Measurements from ENCODE around the gene HIVEP1.
"Not testable (repeated sequence)": the region's sequence is repeated elsewhere in the genome, so short reads cannot be mapped to it uniquely, and the experiment has no call there.

HIVEP1 gene

DNA sequence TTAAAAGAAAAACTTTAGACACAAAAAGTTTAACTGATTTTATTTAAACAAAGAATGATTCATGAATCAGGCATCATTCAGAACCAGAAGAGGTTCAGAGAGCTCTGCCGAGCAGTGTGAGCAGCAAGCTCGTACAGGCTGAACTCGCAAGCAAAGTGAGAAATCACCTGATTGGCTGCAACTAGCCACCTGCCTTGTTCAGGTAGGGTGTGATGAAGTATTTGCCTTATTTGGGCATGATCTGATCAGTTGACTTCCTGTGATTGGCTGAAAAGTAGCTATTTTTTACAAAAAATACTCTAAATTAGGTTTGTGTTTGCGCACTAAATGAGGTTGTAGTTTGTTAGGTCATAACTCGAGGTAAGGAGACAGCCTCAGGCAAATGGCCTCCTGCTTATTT lies 80.7 kb downstream of the HIVEP1 start:
- DNase-seq, result no peak

DNA sequence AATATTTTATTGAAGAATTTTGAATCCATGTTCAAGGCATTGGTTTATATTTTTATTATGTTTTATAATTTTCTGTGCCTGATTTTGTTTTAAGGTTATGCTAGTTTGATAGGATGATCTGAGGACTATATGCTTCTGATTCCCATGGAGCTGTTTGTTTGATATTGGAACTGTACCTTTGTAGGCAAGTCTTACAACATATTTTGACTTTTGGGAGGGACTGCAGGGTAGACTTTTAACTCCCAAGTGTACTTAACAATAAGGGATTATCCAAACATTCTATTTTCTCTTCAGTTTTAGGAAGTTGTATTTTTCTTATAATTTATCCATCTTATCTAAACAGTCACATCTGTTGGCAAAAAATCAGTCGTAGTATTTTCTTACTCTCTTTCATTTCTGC lies 82.6 kb downstream of the HIVEP1 start:
- no peak for DNase-seq

DNA sequence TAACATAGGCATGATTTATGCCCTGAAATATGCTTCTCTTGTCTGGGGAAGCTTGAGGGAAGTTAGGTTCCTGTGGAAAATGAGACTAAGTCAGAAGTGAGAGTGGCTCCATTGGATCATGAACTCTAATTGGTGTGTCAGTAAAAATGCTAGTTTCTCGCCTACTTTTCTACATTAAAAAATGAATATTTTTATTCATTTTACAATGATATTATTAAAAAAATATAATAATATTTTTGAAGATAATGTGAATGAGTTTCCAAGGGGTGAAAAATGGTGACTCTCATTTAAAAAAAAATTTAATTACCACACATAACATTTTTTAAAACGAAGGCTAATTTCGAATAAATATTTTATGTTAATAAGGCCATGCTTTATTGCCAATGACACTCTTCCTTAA lies 84.2 kb downstream of the HIVEP1 start:
- DNase-seq, result no peak

DNA sequence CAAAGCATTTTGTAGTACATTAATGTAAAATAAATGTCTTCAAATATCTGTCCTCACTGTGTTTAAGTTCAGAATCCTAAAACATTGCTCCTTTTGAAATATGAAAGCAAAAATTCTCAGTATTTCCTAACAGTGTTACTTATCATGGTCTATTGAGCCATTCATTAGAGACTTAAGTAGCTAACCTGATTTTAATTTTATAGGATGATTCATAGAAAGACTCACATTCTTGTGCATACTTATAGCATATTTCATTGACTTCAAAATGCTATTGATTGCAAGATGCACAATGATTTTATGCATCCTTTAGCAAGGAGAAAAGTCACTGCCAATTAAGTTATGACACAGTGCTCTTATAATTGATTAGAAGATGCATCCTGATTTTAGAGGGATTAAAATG lies 85.7 kb downstream of the HIVEP1 start:
- DNase-seq, result no peak

DNA sequence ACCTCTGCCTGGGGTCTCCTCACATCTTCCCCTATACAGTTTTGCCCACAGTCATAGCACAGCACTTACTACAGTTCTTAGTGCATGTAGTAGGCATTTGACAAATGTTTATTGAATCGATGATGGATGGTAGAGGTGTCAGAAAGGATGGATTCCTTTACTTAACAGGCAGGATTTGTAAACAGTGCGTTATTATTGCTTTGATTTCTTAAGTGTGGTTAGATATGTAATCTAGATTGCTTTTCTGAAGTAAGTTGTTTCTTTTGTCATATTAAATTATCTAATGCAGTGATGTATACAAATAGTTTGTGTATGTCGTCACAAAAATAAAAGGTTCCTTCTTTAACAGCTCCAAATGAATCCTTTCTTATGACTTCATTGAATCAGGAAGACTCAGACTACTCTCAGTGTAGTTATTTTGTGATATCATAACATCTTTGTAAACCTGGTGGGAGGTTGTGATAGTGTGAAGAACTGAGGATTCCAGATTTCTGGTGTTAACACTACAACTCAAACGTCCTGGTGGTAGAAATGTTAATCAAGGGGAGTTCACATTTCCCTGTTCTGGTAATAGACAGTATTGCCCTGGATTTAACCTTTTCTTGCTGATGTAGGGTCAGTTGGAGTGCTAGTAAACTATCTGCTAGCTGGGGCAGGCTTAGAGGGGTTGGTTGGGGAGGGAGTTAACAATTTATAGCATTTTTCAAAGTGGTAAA lies 87.7 kb downstream of the HIVEP1 start:
- DNase-seq, result no peak

DNA sequence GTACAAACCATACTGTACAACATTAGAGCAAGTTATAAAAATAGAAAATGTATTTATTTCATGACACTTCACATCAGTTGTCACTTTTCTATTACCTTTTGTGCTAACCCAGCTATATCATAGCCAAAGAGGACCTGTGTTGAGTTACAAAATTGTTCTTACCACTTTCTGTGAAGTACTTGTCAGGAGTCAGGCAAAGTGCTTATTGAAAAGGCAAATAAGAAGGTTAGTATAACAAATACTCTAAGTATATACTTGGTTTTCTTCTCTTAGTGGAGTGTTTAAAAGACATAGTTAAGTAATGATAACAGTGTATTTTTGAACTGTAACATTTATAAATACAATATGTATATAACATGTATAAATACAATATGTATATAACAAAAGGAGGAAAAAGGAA lies 88.9 kb downstream of the HIVEP1 start:
- DNase-seq, result no peak

DNA sequence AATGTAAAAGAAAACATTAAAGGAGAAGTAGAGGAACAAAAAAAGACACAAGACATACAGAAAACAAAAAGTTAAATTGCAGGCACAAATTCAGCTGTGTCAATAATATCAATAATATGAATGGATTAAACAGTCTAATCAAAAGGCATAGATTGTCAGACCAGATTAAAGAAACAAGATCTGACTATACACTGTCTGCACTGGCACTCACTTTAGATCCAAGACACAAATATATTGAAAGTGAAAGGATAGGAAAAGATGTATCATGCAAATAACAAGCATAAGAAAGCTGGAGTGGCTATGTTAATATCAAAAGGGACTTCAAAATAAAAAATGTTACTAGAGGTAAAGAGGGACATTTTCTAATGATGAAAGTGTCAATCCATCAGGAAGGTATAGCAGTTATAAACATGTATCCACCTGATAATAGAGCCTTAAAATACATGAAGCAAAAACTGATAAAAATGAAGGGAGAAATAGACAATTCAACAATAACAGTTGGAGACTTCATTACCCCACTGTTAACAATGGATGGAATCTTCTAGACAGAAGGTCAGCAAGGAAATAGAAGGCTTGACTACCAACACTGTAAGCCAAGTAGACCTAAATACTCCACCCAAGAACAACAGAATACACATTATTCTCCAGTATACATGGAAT lies 89.7 kb downstream of the HIVEP1 start:
- DNase-seq, result no peak

DNA sequence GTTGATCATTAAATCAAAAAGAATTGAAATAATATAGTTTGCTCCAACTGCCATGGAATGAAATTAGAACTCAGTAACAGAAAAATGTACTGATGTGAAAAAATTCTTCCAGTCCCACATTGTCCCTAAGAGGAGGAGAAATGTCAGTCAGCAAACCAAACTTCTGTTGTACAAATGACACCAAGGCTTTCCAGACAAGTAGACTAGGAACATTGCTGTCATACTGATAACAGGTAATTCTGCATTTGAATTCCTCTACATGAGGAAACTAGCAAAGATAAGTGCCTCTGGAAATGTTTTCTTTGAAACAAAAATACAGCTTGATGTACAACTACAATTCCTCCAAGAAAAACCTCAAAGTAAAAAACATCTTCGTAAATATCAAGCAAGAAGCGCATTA lies 90.2 kb downstream of the HIVEP1 start:
- DNase-seq, result no peak

DNA sequence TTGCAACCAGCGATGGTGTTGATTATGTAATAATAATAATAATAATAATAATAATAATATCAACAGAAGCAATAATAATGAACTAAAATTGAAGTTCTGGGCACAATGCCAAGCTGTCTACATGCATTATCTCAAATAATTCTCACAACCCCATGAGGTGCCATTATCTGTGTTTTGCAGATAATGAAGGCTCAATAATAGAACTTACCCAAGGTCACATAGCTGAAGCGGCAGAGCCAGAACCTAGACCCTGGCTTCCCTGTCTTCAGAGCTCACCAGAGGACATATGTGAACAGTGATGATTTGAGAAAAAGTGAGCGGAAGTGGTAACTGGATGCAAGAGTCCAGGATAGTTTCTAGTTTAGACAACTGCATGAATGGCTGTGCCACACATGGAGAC lies 91.0 kb downstream of the HIVEP1 start:
- no peak for DNase-seq

DNA sequence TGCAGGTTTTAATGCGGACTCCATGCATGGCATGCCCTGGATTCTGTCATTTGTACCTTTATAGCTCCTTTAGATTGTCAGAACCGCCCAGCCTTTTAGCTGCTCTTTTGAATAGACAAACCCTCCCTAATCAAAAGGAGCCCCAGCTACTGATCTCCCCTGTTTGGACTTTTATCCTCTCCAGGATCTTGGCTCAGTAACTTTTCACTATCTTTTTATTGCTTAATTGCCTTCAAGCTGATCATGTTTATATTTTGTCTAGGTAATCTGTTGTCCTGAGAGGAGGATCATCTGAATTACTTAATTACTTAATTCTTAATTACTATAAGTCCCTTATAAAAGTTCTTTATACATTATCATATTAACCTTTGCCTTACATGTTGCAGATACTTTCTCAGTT lies 93.2 kb downstream of the HIVEP1 start:
- DNase-seq, result no peak

DNA sequence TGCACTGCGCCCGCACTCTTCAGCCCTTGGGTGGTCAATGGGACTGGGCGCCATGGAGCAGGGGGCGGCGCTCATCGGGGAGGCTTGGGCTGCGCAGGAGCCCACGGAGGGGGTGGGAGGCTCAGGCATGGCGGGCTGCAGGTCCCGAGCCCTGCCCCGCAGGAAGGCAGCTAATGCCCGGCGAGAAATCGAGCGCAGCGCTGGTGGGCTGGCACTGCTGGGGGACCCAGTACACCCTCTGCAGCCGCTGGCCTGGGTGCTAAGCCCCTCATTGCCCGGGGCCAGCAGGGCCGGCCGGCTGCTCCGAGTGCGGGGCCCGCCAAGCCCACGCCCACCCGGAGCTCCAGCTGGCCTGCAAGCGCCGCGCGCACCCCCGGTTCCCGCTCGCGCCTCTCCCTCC lies 96.3 kb downstream of the HIVEP1 start:
- DNase-seq, result not testable (repeated sequence)

DNA sequence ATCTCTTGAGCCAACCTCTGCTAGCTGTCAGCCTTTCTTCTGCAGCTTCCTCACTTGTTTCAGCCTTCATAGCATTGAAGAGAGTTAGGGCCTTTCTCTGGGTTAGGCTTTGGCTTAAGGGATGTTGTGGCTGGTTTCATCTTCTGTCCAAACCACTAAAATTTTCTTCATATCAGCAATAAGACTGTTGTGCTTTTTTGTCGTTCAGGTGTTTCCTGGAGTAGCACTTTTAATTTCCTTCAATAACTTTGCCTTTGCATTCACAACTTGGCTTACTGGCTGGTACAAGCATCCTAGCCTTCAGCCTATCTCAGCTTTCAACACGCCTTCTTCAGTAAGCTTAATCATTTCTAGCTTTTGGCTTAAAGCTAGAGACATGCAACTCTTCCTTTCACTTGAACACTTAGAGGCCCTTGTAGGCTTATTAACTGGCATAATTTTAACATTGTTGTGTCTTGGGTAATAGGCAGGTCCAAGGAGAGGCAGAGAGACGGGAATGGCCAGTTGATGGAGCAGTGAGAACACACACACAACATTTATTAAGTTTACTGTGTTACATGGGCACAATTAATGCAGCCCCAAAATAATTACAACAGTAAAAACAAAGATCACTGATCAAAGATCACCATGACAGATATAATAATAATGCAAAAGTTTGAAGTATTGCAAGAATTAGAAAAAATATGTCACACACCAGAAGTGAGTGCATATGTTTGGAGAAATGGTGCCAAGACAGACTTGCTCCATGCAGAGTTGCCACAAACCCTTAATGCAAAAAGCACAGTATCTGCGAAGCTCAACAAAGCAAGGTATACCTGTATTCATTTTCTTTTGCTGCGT lies 98.6 kb downstream of the HIVEP1 start:
- DNase-seq, result no peak

DNA sequence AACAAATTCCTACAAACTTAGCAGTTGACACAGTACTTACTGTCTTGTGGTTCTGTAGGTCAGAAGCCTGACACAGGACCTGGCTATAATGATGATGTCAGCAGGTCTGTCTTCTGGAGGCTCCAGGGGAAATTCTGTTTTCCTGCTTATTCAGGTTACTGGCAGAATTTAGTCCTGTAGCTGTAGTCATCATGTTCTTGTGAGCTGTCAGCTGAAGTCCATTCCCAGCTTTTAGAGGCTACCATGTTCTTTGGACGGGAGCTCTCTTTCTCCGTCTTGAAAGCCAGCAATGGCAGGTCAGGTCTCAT lies 99.2 kb downstream of the HIVEP1 start:
- no peak for DNase-seq

DNA sequence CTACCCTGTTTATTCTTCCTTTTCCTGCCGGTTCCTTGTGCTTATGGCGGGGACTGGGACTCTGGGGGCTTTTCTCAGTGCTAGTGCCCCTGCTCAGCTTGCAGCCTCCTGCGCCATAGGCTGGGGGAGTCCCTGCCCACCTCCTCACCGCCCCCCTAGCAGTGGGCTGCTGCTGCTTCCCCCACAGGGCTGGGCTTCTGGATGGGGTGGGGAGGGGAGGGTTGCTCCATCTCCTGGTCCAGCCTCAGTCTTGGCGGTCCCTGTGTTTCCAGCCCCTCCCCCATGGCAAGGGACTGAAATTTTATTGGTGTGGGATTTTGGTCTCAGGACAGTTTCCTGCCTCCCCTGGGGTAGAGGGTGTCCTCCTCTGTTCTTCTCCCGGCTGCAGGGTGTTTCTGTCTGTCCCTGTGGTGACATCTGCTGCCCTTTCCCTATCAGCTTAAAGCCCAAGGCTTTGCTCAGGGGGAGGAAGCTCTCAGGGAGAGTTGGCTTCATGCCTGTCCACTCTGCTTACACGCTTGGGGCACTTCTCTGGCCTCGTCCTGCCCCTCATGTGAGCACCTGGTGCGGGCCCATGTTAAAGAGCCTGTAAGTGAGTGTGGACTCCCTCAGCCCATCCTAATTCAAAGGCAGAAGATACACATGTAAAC lies 100.6 kb downstream of the HIVEP1 start:
- no peak for DNase-seq

DNA sequence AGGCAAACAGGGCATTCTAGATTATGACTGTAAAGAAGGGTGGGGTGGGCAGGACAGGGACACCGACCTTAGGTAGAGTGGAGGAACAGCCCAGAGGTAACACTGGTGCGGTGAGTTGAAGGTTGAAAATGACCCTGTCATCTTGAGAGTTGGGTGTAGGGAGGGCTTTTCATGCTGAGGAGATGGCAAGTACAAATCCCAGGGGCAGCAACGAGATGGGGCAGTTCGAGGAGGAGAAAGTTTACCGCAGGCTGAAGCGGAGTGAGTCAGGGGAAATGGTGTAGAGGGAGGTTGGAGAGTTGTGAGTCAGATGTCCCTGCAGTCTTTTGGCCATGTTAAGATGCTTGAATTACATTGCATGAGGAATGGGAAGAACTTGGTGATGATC lies 101.1 kb downstream of the HIVEP1 start:
- DNase-seq, result no peak

DNA sequence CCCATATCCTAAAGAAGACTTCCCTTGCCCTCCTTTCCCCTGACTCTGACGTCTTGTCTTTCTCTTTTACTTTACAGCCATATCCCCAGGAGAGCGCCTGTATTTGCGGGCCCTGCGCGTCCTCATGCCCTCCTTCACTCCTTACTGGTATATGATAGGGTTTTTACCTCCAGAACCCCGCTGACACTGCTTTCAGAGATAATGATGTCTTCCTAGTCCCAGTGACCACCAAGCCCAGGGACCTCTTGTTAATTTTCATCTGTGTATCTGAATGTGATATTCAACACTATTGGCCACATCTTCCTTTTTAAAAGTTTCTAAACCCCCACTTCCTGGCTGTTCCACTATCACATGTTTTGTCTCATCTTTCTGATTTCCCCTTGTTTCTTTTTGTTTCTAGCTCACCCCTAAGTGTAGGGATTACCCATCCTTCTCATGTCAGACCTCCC lies 102.0 kb downstream of the HIVEP1 start:
- DNase-seq, result no peak

DNA sequence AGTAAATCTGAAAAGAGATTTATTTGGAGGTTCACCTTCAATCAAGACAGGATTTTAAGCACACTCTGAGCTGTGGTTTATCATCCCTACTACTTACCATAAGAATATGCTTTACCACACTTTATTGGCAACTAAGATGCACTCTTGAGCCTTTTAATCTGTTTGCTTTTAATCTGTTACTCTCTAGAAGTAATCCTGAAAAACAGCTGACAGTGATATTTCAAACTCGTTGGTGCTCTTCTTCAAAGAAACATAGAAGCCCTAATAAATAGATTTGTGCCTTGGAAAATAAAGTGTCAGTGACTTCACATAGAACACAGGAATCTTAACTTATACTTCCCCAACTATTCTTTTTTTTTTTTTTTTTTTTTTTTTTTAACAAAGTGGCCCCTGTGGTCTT lies 102.9 kb downstream of the HIVEP1 start:
- no peak for DNase-seq

DNA sequence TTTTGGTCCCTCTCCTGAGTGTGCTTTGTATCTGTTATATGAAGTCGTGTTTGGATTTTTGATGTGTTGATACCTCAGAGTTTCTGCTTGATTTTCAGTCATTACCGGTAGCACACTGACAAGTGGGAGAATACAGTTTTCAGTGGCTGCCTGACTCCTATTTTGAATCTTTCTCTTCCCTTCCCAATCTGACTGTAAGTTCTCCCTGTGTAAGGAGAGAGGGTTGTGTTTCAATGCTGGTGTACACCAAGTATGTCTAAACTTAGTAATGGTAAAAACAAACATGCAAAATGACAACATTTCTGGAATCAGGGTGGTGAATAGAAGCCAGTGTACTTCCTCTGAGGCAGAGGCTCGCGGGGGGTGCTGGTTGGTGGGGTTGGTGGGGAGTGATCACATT lies 103.4 kb downstream of the HIVEP1 start:
- DNase-seq, result no peak

DNA sequence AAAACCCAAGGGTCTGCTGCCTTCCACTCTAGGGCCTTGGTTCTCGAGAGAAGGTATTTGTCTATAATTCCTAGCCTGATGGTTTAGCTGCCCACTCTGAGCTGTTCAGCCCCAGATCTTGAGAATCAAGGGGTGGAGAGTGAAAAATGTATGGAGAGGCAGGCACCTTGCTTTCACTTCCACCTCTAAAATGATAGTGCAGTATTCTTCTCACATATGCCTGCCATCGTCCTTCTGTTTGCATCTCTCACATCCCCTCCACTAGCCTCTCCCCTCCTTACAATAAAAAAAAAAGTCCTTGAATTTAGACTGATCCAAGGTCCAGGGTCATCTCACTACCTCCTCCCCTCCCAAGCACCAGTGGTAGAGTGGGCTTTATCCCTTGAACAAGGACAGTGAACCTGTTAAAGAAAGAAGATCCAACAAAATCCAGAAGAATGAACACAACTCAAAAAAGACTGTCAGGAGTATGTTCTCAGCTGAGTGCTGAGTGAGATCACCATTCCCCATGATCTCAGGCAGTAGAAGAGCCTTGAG lies 104.2 kb downstream of the HIVEP1 start:
- no peak for DNase-seq

DNA sequence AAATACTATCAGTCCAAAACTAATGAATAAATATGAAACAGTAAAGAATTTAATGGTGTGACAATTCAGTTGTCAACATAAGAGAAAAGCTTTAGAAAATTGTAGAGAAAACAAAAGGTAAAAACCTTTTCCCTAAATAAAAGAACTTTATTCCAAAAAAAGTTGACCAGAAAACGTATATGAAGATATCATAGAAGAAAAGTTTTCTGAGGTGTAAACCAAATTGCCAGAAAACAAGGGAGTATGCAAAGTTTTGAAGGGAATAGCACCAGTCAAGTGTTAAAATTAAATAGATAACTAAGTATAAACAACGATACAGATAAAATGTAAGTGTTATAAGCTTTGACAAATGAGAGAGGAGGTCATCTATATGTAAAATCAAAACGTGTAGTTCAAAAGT lies 104.9 kb downstream of the HIVEP1 start:
- no peak for DNase-seq

DNA sequence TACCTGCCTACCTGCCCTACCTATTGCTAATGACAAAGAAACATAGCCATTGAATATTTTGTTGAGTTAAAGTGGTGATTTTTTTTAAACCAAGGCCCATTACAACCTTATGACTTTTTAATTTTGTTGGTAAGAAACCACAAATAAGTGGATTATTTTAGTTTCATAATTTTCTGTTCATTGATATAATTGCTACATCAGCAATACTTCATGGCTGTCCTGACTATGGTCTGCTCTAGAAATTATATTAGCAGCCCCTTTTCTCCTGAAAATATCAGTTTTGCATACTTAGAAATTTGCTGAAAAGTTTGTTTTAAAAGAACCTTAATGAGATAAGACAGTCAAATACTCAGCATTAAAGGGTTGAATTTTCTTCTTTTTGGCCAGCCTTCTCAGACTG lies 106.5 kb downstream of the HIVEP1 start:
- DNase-seq, result no peak

DNA sequence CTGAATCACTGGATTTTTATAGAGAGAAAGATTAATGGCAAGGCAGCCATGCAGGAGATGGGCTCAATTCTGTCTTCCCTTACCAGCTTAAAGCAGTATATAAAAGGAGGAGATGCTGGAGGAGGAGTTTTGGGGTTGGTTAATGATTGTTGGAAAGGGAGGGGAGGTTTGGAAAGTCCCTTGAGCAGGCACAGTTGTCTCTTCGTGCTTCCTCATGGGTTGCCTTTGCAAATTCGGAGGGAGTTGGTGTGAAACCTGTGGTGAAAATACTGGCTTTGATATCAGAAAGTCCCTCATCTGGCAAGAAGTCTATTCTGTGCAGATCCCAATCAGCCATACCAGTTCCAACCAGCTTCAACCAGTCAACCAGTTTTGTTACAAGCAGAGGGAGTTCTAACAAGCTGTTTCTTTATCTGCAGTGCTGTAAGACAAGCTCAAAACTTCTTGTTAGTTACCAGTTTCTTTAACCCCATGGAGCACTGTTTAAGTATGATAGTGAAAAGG lies 107.0 kb downstream of the HIVEP1 start:
- peak; percentile 61 for DNase-seq

DNA sequence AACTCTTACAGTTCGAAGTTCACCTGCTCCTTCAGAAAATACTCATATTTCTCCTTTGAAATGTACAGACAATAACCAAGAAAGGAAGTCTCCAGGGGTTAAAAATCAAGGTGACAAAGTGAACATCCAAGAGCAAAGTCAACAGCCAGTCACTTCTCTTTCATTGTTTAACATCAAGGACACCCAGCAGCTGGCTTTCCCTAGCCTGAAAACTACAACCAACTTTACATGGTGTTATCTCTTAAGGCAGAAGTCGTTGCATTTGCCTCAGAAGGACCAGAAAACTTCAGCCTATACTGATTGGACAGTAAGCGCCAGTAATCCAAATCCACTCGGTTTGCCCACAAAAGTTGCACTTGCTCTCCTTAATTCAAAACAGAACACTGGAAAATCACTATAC lies 113.3 kb downstream of the HIVEP1 start:
- DNase-seq, result no peak
